ENCODE measurements around the gene EGFLAM.

The EGFLAM gene

DNA sequence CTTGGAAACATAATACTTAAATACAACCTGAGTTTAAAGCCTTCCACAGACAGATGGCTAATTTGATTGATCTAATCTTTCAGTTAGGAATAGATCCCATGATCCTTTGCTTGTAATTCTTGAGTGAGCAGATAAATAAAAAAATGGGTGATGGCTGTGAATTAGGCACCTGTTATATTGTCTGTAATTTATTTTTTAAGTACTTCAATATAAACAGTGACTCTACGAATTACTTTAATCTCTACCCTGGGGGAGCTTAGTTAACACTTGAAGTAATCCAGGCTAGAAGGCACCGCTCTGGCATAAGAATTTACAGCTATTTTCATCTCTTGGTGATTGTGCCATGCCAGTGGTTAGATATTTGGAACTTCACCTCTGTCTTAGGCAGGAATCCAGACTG, 9.0 kb downstream of the EGFLAM start:
- DNase-seq, result no peak

DNA sequence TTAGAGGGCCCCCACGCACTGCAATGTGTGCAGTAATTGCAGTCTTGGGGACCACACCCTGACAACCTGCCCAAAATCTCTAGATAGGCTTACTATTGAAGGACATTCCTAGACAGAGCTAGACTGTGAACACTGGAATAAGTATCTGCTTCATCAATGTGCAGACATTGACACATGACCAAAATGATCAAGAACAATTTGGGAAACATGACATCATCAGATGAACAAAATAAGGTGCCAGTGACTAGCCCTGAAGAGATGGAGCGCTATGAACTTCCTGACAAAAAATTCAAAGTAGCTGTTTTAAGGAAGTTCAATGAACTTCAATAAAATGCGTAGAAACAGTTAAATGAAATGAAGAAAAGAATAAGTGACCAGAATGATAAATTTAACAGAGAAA, 15.3 kb downstream of the EGFLAM start:
- no peak for DNase-seq

DNA sequence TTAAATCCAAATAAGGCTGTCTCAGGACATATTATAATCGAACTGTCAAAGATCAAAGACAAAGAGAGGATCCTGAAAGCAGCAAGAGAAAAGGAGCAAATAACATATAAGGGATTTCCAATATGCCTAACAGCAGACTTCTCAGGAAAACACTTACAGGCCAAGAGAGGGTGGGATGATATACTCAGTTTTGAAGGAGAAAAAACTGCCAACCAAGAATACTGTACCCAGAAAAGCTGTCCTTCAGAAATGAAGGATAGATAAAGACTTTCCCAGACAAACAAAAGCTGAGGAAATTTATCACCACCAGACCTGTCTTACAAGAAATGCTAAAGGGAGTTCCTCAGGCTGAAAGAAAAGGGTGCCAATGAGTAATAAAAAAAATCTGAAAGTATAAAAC, 16.0 kb downstream of the EGFLAM start:
- no peak for DNase-seq

DNA sequence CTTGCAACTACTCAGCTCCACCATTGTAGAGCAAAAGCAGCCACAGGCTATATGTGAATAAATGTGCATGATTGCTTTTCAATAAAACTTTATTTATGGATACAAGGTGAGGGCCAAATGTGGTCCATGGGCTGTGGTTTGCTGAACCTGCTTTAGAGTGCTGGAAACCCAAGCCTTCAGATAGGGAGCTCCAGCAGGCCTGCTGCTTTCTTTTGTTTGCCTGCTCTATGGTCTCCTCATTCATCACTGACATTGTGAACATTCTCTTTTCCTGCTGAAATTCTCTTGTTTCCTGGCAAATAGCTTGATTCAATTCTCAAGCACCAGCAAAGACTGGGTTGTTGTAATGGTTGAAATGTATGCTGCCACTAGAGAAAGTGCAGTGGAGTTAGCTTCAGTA, 26.0 kb downstream of the EGFLAM start:
- DNase-seq, result no peak

DNA sequence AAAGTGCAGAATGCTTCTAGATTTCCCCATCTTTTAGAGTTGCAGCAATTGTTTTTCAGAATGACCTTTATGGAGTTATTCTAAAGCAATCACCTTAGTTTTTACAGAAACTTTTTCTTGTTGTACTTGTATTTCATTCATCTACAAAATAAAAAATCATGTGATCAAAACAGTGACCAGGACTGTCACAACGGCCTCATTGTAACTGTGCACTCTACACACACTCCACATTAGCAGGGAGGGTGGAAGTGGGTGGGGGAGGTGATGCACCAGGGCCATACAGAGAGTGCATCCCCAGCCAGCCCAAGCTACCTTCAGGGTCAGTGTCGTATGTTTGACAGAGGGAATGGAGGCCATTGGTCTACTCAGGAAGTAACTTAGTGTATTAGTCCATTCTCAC, 26.9 kb downstream of the EGFLAM start:
- DNase-seq, result no peak

DNA sequence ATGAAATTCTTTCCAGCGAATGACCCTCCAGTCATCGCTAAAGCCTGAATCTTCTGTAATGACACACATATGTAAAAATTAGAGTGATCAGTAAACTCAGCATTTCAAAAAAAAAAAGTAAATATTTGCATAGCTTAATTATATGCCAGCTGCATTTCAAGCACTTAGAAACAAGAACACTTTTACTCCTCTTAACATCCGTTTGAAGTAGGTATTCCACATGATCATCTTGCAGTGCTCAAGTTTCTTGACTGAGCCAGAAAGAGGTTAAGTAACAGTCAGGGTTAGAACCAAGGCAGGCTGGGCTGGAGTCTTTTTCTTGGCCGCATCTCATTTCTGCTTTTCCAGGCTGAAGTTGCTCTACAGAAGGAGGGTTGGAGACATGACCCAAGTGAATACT, 27.6 kb downstream of the EGFLAM start:
- no peak for DNase-seq

DNA sequence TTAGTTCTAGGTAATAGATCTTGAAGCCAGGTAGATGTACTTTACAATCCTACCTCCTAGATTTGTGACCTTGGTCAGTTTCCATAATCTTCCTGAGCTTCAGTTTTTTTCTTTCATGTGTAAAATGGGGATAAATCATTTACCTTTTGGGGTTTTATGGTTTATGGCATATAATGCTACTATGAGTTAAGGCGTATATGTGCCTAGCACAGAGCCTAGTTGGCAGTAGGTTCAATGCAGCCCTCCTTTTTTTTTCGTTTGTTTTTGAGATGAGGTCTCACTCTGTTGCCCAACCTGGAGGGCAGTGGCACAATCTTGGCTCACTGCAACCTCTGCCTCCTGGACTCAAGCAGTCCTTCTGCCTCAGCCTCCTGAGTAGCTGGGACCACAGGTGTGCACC, 28.8 kb downstream of the EGFLAM start:
- no peak for DNase-seq

DNA sequence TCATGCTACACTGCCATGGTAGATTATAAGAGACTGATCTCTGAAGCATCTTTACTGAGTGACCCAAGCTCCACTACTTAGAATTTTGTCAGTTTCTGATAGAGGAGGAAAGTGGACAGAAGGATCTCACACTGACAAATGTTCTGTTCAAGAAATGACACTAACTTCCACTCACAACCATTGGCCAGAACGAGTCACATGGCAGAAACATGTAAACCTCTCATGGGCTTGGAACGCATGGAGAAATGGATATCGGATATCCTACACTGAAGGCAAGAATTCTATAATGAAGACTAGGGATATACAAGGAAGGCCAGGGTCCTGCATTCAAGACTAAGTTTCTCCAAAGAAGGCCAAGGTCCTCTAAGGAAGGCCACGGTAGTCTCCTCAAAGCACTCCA, 31.1 kb downstream of the EGFLAM start:
- DNase-seq, result no peak

DNA sequence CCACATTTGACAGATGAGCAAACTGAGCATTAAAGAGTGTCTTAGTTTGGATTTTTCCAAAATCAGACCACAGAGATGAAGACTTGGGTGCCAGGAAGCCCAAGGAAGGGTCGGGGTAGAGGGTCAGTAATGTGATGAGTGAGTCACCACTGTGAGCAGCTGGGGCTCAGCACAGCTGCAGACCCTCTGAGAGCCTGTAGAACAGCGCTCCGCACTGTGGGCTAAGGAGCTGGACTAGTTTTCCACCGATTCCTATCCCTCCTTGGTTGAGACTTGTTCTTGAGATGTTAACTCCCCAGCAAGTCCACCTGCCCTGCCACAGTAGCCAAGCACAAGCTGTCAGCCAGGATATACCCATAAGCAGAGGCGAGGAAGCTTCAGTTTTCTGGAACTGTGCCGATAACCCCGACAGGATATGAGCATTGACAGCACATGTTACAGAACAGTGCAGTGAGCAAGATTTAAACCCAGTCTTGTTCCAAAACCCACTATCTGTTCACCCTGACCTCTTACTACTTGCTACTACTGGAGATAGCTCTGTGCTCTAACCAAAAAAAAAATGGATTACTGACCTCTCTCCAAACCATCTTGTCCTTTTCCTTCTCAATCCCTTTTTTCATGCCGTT, 31.8 kb downstream of the EGFLAM start:
- DNase-seq, result no peak

DNA sequence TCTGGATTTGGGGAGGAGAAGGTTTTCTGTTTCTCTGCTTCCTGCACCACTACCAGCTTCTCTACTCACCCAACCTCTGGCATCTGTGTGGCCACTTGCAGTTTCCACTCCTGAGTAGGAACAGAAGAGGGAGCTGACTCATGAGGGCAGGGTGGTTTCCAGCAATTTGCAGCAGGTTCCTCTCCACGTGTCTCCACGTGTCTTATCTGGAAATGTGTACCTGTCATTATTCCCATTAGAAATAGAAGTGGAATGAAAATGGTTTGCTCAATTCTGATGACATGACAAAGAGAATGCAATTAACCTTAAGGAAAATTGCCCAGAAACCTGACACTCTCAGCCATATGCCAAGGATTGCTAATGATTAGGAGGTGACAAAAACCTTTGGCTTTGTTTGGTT, 33.0 kb downstream of the EGFLAM start:
- DNase-seq, result no peak

DNA sequence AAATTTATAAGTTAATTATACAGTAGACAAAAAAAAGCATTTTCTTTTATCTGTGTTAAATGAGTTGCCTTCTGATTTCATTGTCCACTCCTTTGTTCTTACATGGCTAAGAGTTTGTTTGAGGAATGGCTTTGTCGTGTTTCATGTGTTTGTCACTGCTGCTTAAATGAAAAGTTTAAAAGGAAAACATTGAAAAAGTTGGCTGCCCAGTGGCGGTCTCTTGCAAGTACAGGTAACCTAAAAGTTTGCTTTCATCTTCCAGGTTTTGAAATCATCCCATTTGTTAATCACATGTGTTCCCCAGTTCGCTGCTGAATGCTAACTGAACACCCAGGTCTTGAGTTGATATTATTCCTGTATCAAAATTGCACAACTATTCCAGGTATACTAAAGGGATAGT, 33.9 kb downstream of the EGFLAM start:
- no peak for DNase-seq

DNA sequence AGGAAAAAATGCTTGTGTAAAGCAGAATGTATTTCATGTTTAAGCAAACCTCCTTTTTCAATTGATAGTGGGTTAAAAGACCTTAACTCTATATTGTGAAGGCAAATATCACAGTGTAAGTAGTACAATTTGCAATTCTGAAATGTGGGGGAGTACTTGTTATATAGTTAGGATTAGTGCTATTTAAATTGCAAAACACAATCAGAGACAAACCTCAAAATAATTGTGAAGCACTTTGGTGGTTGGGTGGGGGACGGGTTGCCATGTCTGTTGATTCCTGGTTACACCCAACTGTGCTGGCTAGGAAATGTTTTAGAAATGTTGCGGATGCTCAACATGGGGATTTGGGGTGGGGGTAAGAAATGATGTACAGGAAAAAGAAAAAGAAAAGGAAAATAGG, 37.4 kb downstream of the EGFLAM start:
- no peak for DNase-seq

DNA sequence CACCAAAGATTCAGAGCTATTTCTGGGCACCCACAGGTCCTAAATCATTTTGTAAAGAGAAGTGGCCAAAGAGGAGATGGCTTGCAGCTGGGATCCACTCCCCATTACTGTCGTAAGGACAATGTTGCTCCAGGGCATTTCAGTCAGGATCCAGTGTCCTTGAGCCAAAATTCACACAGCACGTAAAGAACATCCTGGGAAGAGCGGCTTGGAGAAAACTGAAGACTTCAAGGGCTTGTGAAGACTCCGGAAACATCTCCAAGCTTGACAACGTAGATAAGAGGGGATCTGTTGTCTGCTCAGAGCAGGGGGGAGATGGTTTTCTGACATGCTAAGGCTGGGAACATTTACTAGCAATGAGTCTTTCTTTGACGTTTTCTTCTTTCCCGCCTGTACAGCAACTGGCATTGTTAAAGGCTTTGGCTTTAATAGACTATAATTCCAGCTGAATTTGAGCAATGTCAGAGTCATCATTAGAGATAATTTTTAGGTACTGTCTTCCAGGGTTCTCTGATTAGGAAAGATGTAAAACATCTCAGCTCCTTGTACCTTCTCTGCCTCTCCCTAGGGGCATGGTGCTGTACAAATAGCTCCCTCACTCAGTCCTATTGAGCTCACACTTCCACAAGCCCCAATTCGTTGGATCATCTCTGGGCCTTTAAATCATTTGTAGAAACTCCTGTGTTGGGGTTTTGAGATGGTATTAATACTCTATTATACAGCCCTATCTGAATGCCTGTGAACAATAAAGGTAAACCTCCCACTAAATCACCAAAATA, 39.7 kb downstream of the EGFLAM start:
- no peak for DNase-seq

DNA sequence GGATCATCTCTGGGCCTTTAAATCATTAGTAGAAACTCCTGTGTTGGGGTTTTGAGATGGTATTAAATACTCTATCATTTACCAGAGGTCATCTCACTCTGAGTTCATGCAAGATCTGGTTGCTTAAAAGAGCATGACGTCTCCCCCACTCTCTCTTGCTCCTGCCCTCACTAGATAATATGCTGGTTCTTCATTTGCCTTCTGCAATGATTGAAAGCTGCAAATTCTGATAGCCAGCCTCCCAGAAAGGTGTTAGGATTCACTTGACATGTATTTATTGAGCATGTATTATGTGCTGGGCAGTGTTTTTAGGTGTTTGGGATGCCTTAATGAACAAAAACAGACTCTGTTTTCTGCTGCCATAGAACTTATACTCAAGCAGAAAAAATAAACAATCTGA, 41.2 kb downstream of the EGFLAM start:
- DNase-seq, result no peak

DNA sequence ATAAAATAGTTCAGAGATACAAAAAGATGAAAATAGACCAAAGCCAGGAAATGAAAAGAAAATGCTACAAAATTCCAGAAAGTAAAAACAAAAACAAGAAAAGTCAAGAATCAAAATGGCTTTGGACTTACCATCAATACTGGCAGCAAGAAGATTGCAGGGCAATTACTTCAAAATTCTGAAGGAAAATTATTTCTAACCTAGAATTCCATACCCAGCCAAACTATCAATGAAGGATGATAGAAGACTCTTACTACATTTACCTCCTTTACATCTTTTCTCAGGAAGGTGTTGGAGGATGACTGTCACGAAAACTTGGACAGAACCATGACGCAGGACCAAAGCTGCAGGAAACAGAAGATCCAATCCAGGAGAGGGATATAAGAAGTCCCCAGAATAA, 46.8 kb downstream of the EGFLAM start:
- DNase-seq, result no peak

DNA sequence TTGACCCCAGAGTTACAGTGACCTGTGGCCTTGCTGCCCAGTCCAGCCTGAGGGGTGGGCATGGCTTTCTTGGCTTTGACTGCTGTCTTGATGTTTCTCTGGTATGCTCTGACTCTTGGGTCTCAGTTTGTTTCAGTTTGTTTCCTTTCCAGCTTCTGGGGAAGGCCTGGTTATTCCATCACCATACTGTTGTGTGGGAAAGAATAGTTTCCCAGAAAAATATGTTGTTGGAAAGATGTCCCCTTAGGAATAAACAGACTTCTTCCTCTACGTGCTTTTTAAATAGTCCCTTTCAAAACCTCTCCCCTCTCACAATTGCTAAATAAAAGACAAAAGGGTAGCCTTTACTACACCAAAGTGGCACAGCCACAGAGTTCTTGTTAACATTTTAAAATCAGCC, 49.5 kb downstream of the EGFLAM start:
- no peak for DNase-seq

DNA sequence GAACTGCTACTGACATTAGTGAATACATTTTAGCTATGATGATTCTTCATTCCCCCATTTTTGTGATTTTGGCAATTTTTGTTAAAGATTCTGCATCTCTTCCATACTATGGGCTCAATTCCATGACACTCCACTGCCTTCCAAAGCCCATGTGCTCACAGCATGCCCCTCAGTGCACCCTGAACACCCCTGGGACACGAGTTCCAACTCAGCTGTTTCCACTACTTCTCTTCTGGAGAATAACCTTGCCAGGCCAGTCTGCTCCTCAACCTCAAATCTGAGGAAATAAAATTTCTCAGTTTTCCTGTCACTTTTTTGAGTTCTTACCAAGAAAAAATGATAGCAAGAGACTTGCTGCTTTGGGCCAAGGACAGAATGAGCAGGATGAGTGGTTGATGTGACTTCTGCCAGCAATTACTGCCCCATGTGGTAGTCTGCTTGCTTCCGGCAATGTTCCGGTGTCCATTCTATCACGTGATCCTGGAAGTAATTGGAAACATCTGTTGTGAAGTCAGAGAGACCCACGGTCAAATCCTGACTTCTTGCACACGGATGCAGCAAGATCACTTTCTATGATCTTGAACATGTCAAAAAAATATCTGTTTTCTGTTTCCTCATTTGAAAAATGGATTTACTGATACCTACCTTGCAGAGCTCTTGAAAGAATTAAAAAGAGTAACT, 58.3 kb downstream of the EGFLAM start:
- DNase-seq, result no peak

DNA sequence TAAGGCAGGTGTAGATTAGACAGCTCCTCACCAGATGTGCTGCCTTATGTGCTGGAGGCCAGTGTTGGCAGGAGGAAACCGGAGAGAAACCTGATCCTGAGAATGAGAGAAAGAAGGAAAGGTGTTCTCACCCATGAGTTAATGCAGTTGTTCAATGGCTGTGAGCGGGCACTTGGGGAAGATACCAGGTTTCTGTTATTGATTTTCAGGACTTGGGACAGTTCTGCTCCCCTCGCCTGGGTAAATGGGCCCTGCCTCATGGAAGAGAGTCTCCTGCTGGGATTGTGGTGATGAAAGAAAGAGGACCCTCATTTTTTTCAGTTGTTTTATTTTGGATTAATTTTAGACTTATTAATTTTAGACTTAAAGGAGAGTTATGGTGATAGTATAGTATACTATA, 59.5 kb downstream of the EGFLAM start:
- DNase-seq, result no peak

DNA sequence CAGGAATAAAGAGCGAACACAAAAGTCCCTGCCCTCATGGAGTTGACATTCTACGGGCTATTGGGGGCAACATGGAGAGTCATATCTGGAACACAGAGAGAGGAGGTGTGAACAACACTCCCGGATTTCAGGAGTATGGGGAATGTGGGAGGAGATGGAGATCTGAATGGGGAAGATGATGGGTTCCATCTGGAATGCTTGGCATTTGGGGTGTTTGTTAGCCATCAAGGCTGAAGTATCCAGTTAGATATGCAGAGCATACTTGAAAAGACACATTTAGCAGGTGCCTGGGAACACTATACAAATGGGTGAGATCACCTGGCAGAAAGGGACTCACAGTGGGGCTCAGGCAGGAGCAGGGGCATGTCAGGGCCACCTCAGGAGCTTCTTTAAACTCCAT, 61.1 kb downstream of the EGFLAM start:
- DNase-seq, result no peak

DNA sequence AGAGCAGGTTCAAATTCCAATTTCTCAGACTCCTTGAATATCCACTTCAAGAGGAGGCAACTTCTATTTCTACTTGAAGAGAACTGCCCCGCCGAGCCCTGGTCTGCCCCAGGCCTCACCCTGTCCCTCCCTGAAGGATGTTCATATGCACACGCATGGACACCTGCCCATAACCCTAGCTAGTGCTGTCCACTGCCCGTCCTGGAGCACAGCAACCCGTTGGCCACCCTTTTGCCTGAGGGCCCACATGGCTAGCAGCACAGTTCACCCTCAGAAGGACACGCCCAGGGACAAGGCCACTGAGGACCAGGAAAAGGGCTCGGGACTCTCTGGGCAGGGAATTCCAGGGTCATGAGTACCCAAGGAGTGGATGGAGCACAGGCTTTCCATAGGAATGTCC, 63.6 kb downstream of the EGFLAM start:
- no peak for DNase-seq

DNA sequence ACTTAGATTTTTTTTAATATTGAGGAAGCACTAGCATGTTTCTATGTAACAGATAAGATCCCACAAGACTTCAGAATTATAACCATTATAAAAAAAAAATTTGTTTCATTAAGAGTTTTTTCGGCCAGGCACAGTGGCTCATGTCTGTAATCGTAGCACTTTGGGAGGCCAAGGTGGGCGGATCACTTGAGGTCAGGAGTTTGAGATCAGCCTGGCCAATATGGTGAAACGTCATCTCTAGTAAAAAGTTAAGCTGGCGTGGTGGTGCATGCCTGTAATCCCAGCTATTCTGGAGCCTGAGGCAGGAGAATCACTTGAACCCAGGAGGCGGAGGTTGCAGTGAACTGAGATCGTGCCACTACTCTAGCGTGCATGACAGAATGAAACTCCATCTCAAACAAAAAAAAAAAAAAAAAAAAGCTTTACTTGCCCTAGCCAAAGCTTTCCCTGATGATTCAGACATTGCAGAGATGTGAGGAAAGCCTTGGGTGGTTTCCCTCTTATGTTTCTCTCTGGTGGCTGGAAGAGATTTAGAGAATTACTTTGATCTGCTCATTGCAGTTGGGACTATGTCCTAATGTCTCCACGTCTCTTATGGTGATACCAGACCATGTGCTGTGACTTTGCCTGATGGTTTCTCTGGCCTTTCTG, 65.4 kb downstream of the EGFLAM start:
- no peak for DNase-seq

DNA sequence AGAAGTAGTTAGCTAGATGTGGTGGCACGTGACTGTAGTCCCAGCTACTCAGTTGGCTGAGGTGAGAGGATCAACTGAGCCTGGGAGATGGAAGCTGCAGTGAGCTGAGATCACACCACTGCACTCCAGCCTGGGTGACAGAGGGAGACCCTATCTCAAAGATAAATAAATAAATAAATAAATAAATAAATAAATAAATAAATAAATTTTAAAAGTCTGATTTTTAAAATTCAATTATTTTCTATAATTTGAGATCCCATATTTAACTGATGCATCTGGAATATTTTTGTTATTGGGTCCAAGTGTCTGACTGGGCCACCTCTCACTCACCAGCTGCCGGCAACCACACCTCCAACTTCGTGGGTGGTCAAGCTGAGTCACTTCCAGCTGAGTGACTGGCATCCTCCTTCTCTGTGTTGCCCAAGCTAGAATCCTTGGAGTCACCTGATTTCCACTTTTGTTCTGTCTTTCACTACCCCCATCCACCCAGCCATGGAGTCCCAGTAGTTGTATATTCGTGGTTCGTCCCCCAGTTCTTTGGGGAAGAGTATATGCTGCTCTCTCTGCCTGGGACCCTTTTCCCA, 70.9 kb downstream of the EGFLAM start:
- no peak for DNase-seq

DNA sequence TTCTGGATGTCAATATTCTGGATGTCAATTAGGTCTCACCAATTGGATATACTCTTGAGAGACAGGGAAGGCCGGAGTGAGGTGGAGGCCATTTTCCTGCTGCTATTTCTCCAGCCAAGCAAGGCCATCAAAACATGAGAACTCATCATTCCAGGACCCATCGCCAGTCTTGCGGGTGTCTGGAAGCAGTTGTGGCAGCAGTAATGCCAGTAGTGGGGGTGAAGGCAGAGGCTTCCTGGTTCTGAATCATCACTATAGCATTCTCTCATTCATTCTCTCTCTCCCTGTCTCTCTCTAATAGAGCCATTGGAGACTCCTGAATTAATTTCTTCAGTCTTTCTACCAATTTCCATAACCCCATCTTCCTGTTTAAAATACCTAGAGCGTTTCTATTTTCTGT, 71.8 kb downstream of the EGFLAM start:
- DNase-seq, result no peak

Measured in T-helper 2 cell (primary cell).